NCI-H2029 treated with DMSO at 0.1 percent for 48 hours (cell line): ENCODE data around the gene PIGO.
A peak's percentile ranks its signal among the peaks of the same experiment; 100 is the strongest.

Source experiments
- DNase-seq: peaks from one replicate; lab custom pipeline; 2025; lab: John Stamatoyannopoulos, UW

Gene PIGO

GRCh38 chr9:35096035-35096849 is at the start of gene PIGO:
Gene PIGO (minus strand): TSS chr9:35096591. CDS start chr9:35095565, 1,026 bp downstream.
- peak; percentile 66 for DNase-seq

GRCh38 chr9:35142037-35142436 is 45.6 kb upstream of the PIGO start:
- no peak for DNase-seq

- DNase-seq: no peak
Observed at GRCh38 chr9:35140093-35140492, 43.7 kb upstream of the PIGO start.

GRCh38 chr9:35136866-35137265 is 40.5 kb upstream of the PIGO start:
- DNase-seq: no peak

- no peak for DNase-seq
Observed at GRCh38 chr9:35135988-35136387, 39.6 kb upstream of the PIGO start.

- no peak for DNase-seq
Observed at GRCh38 chr9:35134920-35135319, 38.5 kb upstream of the PIGO start.

- peak; percentile 82 for DNase-seq
Observed at GRCh38 chr9:35116898-35117551, 20.6 kb upstream of the PIGO start.

GRCh38 chr9:35116539-35116897 is 20.1 kb upstream of the PIGO start:
- no peak for DNase-seq

- peak; percentile 93 for DNase-seq
Observed at GRCh38 chr9:35115680-35116538, 19.5 kb upstream of the PIGO start, which contains the start of gene ATOSB. Gene ATOSB (minus strand): TSS chr9:35115862. CDS start chr9:35108274, 7,588 bp downstream.

GRCh38 chr9:35114840-35115628 is 18.6 kb upstream of the PIGO start:
- DNase-seq: no peak

- DNase-seq: peak; percentile 75
Observed at GRCh38 chr9:35114113-35114839, 17.9 kb upstream of the PIGO start.

- no peak for DNase-seq
Observed at GRCh38 chr9:35112257-35113020, 16.0 kb upstream of the PIGO start.

- DNase-seq: peak; percentile 89
Observed at GRCh38 chr9:35111001-35111933, 14.9 kb upstream of the PIGO start.

GRCh38 chr9:35110327-35110761 is 14.0 kb upstream of the PIGO start:
- DNase-seq: no peak

GRCh38 chr9:35108946-35109575 is 12.7 kb upstream of the PIGO start:
- no peak for DNase-seq

- DNase-seq: no peak
Observed at GRCh38 chr9:35108461-35108860, 12.1 kb upstream of the PIGO start.

- DNase-seq: no peak
Observed at GRCh38 chr9:35107297-35108290, 11.2 kb upstream of the PIGO start.
